Stimulated activated CD8-positive, alpha-beta memory T cell treated with anti-CD3 and anti-CD28 coated beads, Interleukin-12 subunit alpha, Interleukin-12 subunit beta, amount 100 ng/mL, for 1 hour (primary cell): ENCODE measurements around the gene HP1BP3.
A peak's percentile ranks its signal among the peaks of the same experiment; 100 is the strongest.

Experiments used
- DNase-seq: peaks from one replicate; pipeline ENCODE4 v3.0.0-alpha.2; 2020; ENCODE audit warnings: low read depth

HP1BP3 gene

DNA sequence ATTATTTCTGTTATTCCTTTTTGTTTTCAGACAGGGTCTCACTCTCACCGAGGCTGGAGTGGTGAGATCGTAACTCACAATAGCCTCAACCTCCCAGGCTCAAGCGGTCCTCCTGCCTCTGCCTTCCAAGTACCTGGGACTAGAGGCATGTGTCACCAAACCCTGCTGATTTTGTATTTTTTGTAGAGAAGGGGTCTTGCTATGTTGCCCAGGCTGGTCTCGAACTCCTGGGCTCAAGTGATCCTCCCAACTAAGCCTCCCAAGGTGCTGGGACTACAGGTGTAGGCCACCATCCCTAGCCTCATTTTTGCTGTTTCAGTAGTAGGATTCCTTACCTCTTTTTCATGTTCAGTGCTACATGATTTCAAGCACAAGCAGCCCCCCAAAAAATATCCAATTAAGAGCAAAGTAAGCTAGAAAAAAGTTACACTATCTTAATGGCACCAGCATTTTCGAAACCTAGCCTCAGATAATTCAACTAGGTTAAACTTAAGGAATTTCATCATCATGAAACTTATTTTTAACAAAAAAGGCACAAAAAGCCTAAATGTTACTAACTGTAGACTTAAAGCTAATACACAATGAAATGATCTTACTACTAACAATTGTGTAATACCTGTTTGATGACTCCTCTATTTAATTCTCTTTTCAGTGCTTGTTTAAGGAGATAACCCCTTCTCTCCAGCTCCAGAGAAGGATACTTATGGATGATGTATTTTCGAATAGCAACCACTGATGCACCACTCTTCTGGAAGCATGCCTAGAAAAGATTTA lies 16.6 kb downstream of the HP1BP3 start:
- no peak for DNase-seq

DNA sequence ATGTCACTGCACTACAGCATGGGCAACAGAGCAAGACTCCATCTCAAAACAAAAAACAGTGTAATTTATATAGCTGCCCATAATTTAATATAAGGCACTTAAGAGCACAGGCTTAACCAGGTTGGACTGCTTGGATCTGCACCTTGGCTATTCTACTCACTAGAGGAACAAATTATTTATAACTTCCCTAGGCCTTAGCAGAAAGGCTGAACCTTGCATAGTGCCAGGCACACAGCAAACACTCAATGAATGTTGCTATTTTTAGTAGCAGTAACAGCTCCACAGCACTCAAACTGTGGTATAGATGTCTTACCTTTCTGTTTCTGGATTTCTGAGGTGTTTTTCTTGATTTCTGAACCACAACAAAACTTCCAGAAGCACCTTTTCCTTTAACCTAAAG lies 19.8 kb downstream of the HP1BP3 start:
- DNase-seq: no peak

DNA sequence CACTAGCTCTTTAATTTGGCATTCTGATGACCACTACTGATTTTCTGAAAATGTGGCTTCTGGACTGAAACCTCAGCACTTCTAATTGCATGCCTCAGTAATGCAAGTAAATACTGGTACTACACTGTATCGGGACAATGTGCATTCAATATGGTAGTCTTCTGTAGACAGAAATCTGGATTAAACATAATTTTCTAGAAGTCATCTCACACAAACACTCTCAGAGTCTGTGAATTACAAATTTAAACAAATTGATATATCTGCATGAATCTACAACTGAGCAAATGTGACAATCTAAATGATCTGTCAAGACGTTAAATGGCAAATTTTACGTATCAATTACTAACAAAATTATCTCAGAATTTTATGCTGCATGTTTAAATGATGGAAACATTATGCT lies 23.7 kb downstream of the HP1BP3 start:
- DNase-seq: no peak

DNA sequence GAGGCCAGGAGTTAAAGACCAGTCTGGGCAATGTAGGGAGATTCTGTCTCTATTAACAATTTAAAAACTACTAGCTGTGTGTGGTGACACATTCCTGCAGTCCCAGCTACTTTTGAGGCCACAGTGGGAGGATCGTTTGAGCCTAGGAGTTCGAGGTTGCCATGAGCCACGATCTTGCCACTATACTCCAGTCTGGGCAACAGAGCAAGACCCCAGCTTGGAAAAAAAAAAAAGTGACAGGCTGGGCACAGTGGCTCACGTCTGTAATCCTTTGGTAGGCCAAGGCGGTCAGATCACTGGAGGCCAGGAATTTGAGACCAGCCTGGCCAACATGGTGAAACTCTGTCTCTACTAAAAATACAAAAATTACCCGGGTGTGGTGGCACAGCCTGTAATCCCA lies 26.8 kb downstream of the HP1BP3 start:
- DNase-seq: no peak

DNA sequence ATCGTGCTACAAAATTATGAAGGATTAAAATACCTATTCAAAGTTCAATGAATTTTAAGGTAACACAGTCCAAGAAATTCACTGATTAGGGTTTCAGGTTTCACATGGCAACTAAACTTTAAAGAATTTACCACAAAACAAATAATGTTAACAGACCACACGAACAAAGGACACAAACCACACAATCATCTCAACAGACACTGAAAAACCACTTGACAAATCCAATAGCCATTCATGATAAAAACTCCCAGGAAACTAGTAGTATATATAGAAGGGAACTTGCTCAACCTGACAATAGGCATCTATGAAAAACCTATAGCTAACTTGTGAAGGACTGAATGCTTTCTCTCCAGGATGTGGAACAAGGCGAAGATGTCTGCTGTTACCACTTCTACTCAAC lies 33.5 kb downstream of the HP1BP3 start:
- DNase-seq: no peak

DNA sequence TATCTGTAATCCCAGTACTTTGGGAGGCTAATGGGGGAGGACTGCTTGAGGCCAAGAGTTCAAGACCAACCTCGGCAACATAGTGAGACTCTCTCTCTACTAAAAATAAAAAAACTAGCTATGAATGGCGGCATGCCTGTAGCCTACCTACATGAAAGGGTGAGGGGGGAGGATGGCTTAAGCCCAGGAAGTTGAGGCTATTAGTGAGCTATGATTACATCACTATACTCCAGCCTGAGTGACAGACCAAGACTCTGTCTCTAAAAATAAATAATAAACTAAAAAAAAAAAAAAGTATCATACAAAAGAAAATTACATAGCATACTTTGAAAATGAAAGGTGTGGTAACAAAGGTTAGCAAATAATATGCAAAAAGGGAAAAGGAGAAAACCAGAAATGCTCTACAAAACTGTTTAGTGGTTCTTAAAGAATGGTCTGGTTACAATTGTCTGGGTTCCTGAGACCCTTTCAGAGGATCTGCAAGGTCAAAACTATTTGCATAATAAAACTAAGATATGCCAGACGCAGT lies 35.6 kb downstream of the HP1BP3 start:
- no peak for DNase-seq

DNA sequence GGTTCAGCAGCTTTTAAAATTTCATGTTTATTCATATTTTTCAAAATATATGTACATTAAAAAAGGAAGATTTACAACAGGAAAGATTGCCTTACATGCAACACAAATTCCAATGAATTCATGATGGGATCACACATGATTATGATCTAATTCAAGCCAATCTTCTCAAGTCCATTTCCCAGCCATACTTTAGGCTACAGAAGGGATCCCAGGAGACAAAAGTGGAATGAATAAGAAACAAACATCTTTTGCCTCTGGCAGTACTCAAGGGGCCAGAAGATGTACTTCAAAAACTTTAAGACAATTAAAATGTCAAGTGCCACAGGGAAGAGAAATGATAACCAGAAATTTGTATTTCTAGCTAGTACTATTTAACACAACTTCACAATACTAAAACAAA lies 44.4 kb downstream of the HP1BP3 start:
- no peak for DNase-seq

DNA sequence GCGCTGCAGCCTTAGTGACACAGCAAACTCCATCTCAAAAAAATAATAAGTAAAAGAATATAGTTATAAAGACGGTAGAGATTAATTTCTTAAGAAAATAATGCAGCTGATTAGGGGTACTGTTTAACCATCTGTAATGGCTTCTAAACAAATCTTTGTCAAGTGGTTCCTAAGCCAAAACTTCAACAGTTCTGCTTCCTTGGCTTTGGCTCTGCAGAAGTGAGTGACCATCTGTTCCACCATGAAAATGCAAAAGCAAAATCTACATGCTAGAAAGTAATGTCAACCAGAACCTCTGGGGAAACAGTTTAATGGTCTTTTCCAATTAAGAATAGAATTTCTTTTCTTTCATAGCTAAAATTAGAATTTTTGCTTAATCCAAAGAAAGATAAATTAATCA lies 46.3 kb downstream of the HP1BP3 start:
- no peak for DNase-seq

DNA sequence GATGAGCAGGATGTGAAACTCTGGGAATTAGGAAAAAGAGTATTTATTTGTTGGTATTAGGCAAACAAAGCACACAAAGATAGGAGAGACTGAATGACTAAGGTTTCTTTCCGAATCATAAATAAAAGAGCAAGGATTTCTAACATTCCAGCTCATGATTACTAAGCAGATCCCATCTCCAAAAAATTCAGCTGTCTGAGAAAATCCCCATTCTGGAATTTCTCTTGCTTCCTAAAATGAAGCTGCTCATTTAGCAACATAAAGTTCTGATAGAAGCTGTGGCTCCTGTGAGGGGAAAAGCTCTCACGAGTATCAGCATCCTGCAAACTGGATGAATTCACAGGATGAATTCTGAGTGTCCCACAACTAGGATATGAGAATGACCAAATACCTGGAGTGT lies 47.9 kb downstream of the HP1BP3 start:
- no peak for DNase-seq

DNA sequence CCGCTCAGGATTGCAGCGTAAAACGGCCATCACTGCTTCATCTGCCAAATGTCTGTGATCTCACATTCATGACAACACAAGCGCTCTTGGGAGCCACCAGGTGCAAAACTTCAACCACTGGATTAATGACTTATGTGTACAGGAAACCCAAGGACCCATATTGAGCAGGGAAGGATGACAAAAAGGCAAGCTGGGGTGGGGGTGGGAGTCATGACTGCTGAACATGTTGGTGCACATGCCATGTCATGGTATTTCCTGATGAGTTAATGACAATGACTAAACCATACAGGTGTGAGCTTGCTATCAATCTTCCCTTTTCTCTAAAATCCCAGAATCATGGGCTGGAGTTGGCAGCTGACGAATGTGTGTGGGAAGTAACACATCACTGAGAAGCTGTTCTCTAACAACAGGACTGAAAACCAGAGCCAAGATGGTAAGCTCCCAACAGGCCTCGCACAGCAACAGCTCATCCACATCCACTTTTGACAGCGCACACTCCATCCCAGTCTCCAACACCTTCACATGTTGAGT lies 51.5 kb downstream of the HP1BP3 start:
- no peak for DNase-seq

DNA sequence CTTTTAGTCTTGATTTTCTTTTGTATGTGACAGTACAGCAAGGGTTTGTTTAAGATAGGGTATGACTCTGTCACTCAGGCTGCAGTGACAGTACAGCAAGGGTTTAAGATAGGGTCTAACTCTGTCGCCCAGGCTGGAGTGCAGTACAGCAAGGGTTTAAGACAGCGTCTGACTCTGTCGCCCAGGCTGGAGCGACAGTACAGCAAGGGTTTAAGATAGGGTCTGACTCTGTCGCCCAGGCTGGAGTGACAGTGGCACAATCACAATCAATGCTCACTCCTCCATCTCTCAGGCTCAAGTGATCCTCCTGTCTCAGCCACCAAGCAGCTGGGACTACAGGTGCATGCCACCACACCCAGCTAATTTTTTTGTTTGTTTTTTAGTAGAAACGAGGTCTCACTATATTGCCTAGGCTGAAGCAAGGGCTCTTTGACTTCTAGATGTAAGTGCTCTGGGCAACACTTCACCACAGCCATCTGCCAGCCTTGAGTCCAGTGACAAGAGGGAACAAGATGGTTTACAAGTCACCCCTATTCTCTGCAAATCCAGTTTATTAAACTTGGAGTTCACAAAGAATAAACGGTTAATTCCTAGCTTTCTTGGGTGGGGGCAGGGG lies 53.6 kb downstream of the HP1BP3 start:
- DNase-seq: no peak

DNA sequence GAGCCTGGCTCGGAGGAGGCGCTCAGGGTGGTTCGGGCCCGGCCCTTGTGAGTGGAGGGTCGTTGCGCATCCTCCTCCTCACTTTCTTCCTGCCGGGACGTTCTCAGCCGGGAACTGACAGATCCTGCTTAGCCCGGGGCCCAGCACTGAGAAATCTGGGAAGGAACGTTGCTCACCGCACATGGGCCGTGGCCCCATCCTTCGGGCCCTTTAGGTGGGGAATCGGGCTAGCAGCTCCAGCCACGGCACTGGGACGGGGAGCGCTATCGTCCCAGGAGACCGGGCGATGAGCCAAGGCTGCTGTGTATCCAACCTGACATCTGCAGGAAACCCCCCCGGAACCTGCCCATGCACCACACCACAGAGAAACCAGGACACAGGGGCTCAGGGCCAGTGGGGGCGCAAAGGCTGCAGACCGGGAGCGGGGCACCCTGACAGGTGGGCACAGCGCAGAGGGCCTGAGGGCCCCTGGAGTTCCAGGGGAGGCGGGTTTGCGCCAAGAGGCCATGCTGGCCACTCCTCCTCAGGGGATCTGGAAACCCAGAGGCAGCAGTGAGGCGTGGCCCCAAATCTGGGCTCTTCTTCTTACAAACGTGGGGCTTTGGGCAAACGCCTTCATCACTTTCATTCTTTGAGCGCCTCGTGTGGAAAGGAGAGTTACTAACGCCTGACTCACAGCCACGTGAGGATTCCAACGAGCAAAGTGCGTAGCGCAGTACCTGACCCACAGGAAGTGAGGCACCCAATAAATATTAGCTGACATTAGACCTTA lies 54.3 kb downstream of the HP1BP3 start, which contains the start of gene SH2D5:
Gene SH2D5 (minus strand): TSS at position 116 of the 772 bp plus-strand sequence. CDS start 4,659 bp downstream, outside the sequence.
- DNase-seq: peak; percentile 56

DNA sequence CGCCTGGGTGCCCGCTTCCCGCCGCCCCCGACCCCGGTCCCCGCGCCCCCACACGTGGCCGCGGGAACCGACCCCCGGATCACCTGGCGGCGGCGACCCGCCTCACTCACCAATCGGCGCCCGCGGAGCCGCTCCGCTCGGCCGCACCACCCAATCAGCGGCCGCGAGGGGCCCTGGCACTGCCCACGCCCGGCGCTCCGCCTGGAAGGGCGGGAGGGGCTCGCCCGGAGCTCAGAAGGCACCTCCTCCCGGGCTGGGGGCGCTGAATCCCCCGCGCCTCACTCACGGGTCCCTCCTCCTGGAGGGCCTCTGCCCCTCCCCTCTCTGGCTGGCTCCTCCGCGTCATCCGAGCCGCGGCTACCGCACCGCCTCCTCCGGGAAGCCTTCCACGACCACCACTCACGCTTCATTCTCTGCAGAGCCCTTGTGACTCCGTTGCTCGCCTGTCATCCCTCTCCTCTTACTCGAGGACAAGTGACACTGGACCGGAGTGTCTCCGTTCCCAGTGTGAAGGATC lies 55.0 kb downstream of the HP1BP3 start:
- DNase-seq: peak; percentile 27

DNA sequence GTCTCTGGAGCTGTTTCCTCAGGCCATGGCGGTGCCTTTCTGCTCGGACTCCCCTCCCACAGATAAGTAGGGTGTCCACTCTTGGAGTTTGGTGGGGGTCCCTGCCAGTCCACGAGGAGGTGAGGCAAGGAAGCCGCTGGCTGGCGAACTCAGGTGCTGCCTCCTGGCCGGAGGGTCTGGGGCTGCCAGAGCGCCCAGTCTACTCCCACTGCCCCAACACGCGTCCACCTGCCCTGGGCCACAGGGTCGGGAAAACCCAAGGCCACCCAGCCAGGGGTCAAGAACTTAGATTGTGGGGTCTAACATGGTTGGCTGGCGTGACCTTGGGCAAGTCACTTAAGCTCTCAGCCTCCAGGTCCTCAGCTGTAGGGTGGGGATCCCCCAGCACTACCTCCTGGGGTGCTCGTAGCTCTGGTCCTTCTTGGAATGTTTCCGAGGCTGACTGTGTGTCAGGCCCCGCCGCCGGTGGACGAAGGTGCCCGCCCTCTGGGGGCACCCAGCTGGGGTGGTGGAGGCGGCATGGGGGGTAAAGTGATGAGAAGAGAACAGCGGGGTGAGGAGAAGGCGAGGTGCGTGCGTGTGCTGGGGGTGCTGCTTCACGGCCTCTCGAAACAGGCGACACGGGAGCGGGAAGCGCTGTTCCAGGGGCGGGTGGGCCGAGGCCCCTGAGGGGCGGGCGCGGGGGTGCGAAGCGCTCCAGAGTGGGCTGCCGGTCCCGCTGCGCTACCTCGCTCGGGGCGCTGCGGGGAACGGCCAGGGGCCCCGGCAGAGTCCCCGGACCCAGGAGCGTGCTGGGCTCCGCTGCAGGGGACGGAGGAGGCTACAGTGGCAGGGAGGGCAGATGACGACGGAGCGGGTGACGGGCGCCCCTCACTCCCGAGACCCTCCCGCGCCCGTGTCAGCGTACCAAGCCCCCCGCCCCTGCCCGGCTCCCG lies 55.8 kb downstream of the HP1BP3 start:
- no peak for DNase-seq

DNA sequence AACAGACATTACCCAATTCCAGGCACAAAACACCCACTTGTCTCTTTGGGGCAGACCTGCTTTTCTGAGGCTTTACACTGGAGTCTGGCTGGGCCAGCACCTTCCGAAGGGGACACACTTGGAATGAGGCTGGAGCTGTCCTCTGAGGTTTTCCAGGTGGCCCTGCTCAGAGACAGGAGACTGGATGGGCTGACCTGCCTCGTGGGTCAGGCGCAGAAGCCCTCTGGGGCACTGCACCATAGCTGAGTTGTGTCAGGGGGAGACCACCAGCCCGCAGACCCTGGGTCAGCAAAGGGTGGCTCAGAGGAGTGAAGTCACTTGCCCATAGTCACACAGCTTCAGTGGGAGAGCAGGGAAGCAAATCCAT lies 56.4 kb downstream of the HP1BP3 start:
- no peak for DNase-seq

DNA sequence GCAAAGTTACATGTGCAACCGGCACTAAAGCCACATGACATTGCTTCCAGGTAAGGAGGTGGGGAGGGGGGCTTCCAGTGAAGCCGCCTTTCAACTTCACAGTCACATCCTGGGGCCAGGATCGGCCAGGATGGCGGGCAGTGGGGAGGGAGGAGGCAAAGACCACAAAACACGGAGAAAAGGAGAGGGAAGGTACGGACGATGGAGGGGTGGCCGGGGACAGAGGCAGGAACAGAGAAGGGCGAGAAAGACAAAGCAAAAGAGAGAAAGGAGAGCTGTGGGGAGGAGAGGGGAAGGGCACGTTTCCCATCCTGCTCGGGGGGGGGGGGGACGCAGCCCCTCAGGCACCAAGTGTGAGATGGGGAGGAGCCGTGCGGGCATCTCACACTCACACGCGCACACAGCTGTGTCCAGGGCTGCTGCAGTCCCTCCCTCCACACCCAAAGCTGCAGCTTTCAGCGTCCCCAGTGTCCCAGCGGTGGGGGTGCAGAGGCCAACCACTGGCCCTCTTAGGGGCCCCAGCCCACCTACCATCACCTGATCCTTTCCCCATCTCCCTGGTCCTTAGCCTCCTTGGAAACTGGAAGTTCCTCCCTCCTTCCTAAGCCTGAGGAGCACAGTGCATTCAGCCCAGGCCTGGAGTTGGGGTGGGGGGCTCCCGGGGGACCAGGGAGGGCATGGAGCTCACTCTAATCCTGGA lies 57.0 kb downstream of the HP1BP3 start:
- DNase-seq: no peak

DNA sequence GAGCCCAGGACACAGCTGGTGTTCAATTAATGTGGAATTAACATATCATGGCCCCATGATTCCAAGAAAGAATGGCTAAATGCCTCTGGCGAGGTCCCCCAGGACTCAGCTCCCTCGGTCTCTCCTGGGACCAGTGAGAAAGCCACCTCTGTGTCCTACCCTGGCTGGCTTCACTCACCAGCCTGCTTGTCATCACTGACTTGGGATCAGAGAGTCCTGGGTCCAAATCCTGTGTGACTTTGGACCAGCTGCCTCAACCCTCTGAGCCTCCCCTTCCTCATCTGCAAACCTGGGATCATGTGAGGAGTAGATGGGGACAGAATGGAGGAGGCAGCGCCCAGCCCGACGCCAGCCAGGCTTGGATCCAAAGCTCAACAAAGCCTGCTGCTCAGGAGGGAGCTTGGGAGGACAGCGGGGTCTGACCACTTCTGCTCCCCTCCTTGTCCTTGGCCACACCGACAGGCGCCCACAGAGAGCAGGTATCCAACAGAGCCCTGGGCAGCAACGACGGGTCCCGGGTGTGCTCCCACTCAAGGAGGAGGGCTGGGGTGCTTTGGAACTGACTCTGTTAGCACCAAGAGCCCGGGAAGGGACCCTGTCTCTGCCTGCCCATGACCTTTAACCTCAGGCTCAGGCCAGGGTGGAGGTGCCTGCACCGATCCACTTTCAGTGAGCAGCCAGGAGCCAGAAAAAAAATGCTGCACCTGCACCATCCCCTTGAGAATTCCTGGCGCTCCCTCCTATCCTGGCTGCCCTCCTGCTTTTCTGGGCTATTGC lies 57.8 kb downstream of the HP1BP3 start:
- no peak for DNase-seq

DNA sequence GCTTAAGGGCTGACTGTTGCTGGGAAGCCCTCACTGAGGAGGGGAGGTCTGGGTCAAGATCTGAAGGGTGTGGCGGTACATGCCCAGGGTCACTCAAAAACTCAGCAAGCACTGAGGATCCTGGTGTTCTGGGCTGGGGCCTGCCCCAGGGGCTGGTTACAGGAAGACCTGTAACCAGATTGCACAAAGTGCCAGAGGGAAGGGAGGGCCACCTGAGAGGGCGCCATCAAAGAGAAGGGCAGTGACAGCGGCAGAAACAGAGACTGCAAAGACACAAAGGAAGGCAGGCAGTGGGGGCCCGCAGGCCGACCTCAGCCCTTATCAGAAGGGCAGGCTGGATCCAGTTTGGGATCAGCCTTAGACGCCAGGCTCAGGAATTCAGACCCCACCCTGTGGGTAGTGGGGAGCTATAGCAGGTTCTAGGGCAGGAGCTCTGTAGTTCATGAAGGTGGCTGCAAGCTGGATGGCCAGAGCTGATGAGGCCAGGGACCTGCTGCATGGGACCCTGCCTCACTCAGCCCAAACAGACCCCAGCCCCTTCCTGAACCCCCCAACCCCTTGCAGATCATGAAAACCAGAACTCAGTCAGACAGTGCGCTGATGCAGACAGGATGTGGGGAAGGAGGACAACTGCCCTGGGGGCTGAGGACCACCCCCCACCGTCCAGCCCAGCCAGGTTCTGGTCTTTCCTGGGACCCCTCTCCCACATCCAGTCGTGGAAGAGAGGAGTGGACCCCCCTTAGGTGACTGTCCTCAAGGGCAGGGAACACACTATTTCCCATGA lies 58.5 kb downstream of the HP1BP3 start:
- DNase-seq: no peak

DNA sequence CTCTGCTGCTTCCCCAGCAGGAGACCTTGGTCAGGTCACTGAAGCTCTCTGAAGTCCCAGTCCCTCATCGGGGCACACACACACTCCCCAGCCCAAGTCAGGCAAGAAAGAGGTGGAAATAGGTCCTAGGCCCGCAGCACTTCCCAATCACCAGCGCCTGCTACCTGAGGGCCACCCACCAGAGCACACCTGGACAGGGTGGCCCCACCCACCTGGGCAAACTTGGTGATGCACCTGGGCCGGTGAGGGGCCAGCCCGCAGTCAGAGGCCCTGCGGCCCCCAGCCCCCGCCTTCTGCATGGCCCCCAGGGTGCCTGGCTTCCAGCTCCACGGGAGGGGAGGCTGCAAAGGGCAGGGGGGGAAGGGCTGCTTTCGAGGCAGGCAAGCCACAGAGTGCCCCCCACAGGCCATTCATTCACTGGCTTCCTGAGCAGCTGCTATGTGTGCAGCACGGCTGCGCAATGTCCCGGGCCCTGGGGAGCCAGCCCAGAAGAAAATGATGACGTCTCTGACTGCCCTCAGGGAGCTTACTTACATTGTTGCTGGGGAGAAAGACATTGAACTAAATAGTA lies 59.3 kb downstream of the HP1BP3 start:
- no peak for DNase-seq
